H1 (cell line): ENCODE measurements around the gene PCDHGA3. TPM values are rescaled to one million over a fixed set of nuclear protein-coding genes. Genes with fewer than 3 reads are reported as not detected.
A peak's percentile ranks its signal among the peaks of the same experiment; 100 is the strongest.

Experiments
- CTCF ChIA-PET: fragments of 300-600 bp; sonication (Branson Sonifier 250); formaldehyde crosslinking; loops from one replicate; lab custom pipeline; 2021; ENCODE audit not compliant: partially characterized antibody; lab: Charles Lee
- POLR2A ChIA-PET: fragments of 300-600 bp; sonication (Branson Sonifier 250); formaldehyde crosslinking; loops from one replicate; lab custom pipeline; 2021; ENCODE audit warnings: inconsistent platforms; ENCODE audit not compliant: partially characterized antibody; lab: Charles Lee
- DNase-seq, 2 experiments: peaks; one replicate each; pipeline versions ENCODE4 v3.0.0 to v3.0.0-alpha.2; 2010 to 2022; ENCODE audit warnings: low spot score in 2 of 2, low read depth in 1 of 2, mixed read lengths in 1 of 2
- FAIRE-seq: peaks from 2 replicates; lab custom pipeline; 2011; peaks lifted over from hg19 to GRCh38; lab: Jason Lieb, UNC
- H2AFZ ChIP-seq: 2 replicates; pipeline ENCODE4 v1.8.1; 2012; ENCODE audit warnings: low read length, inconsistent platforms
- H2AK5ac ChIP-seq: 2 replicates; pipeline ENCODE4 v1.6.1; 2013; ENCODE audit warnings: low read depth, low read length
- H2BK120ac ChIP-seq: replicated peaks from 2 replicates; pipeline ENCODE3; 2013; ENCODE audit warnings: low read depth, low read length, inconsistent platforms
- H2BK12ac ChIP-seq: 2 replicates; pipeline ENCODE4 v1.6.1; 2013; ENCODE audit warnings: low read depth, low read length
- H2BK15ac ChIP-seq: 2 replicates; pipeline ENCODE4 v1.6.1; 2013; ENCODE audit warnings: low read length
- H2BK20ac ChIP-seq: 2 replicates; pipeline ENCODE4 v1.6.1; 2013; ENCODE audit warnings: low read length
- H2BK5ac ChIP-seq: 2 replicates; pipeline ENCODE4 v1.6.1; 2013; ENCODE audit warnings: low read depth, low read length
- H3K14ac ChIP-seq: 2 replicates; pipeline ENCODE4 v1.6.1; 2013; ENCODE audit warnings: inconsistent platforms; ENCODE audit not compliant: insufficient read length
- H3K18ac ChIP-seq: 2 replicates; pipeline ENCODE4 v1.6.1; 2013; ENCODE audit warnings: low read length; ENCODE audit errors: extremely low read depth
- H3K23ac ChIP-seq: 2 replicates; pipeline ENCODE4 v1.6.1; 2013; ENCODE audit warnings: inconsistent platforms; ENCODE audit not compliant: insufficient read length
- H3K23me2 ChIP-seq: 2 replicates; pipeline ENCODE4 v1.6.1; 2013; ENCODE audit warnings: low read depth, low read length
- H3K27ac ChIP-seq: 2 replicates; pipeline ENCODE4 v1.6.1; 2011; ENCODE audit warnings: low read depth, low read length, inconsistent platforms
- H3K27me3 ChIP-seq, 4 experiments: replicated peaks in 1 of 4; 1 replicate in 1 of 4; 2 replicates in 3 of 4; pipeline versions ENCODE4 v1.6.1 to v1.8.1; 2011 to 2013; ENCODE audit warnings: low read length in 3 of 4, mild to moderate bottlenecking in 3 of 4, inconsistent platforms in 2 of 4, mixed read lengths in 2 of 4, moderate library complexity in 1 of 4; ENCODE audit not compliant: control insufficient read depth in 3 of 4, insufficient read depth in 3 of 4; ENCODE audit errors: extremely low read depth in 1 of 4
- H3K36me3 ChIP-seq, 4 experiments: 2 replicates each; pipeline versions ENCODE4 v1.6.1 to v1.8.1; 2011 to 2013; ENCODE audit warnings: mild to moderate bottlenecking in 4 of 4, low read length in 3 of 4, moderate library complexity in 2 of 4, control low read depth in 1 of 4, inconsistent platforms in 1 of 4; ENCODE audit not compliant: insufficient read depth in 4 of 4, control insufficient read depth in 2 of 4
- H3K4ac ChIP-seq: replicated peaks from 2 replicates; pipeline ENCODE3; 2013; ENCODE audit warnings: low read length, low read depth, mixed read lengths, inconsistent platforms; ENCODE audit not compliant: insufficient read length
- H3K4me1 ChIP-seq, 4 experiments: replicated peaks in 1 of 4; 1 replicate in 1 of 4; 2 replicates in 3 of 4; pipeline versions ENCODE4 v1.6.1 to v1.8.1; 2011 to 2013; ENCODE audit warnings: low read length in 3 of 4, inconsistent platforms in 2 of 4, mixed read lengths in 1 of 4; ENCODE audit not compliant: insufficient read depth in 4 of 4, control insufficient read depth in 3 of 4
- H3K4me2 ChIP-seq, 2 experiments: 2 replicates each; pipeline versions ENCODE4 v1.6.1 to v1.8.1; 2011 to 2013; ENCODE audit warnings: low read depth in 2 of 2, low read length in 2 of 2, control low read depth in 1 of 2, inconsistent platforms in 1 of 2, mild to moderate bottlenecking in 1 of 2; ENCODE audit not compliant: insufficient read depth in 1 of 2
- H3K4me3 ChIP-seq, 4 experiments: fragments of 200-600, 300-600 bp in 1 of 4; sonication (generic), shearing (Covaris generic), sonication (Bioruptor Twin) in 1 of 4; 2 replicates each; pipeline versions ENCODE4 v1.5.1 to v1.8.1; 2011 to 2016; ENCODE audit warnings: low read length in 4 of 4, low read depth in 3 of 4, control low read depth in 2 of 4, inconsistent platforms in 2 of 4, mild to moderate bottlenecking in 2 of 4, mixed read lengths in 1 of 4, moderate library complexity in 1 of 4; ENCODE audit not compliant: insufficient read depth in 2 of 4; ENCODE audit errors: extremely low read depth in 1 of 4
- H3K56ac ChIP-seq: replicated peaks from 2 replicates; pipeline ENCODE3; 2013; ENCODE audit warnings: low read depth, mild to moderate bottlenecking, mixed read lengths, low read length, inconsistent platforms; ENCODE audit not compliant: insufficient read length
- H3K79me1 ChIP-seq: 2 replicates; pipeline ENCODE4 v1.6.1; 2013; ENCODE audit warnings: low read depth, low read length, control low read depth
- H3K79me2 ChIP-seq, 2 experiments: 2 replicates each; pipeline versions ENCODE4 v1.6.1 to v1.8.1; 2012 to 2013; ENCODE audit warnings: low read length in 2 of 2, mild to moderate bottlenecking in 2 of 2, inconsistent platforms in 1 of 2; ENCODE audit not compliant: insufficient read depth in 2 of 2, control insufficient read depth in 1 of 2
- H3K9ac ChIP-seq, 4 experiments: replicated peaks in 1 of 4; 1 replicate in 1 of 4; 2 replicates in 3 of 4; pipeline versions ENCODE4 v1.6.1 to v1.8.1; 2011 to 2013; ENCODE audit warnings: low read depth in 3 of 4, low read length in 3 of 4, control low read depth in 2 of 4, mild to moderate bottlenecking in 2 of 4, moderate library complexity in 2 of 4, inconsistent platforms in 1 of 4; ENCODE audit errors: extremely low read depth in 1 of 4
- H3K9me3 ChIP-seq, 2 experiments: 2 replicates each; pipeline versions ENCODE4 v1.6.1 to v1.8.1; 2012 to 2013; ENCODE audit warnings: mild to moderate bottlenecking in 2 of 2, moderate library complexity in 2 of 2, control low read depth in 1 of 2, inconsistent platforms in 1 of 2, low read depth in 1 of 2, low read length in 1 of 2, mixed read lengths in 1 of 2; ENCODE audit not compliant: insufficient read depth in 2 of 2
- H4K20me1 ChIP-seq, 2 experiments: replicated peaks in 1 of 2; 2 replicates each; pipeline versions ENCODE3 to v1.8.1; 2011 to 2013; ENCODE audit warnings: inconsistent platforms in 2 of 2, low read length in 2 of 2, mild to moderate bottlenecking in 1 of 2; ENCODE audit not compliant: insufficient read depth in 2 of 2, control insufficient read depth in 1 of 2
- H4K5ac ChIP-seq: 2 replicates; pipeline ENCODE4 v1.6.1; 2013; ENCODE audit warnings: low read length, low read depth, mixed read lengths, inconsistent platforms; ENCODE audit not compliant: insufficient read length
- H4K8ac ChIP-seq: 2 replicates; pipeline ENCODE4 v1.8.0; 2013; ENCODE audit warnings: mild to moderate bottlenecking, moderate library complexity, low read length, inconsistent platforms; ENCODE audit not compliant: insufficient read depth; ENCODE audit errors: extremely low read depth
- H4K91ac ChIP-seq: replicated peaks from 2 replicates; pipeline ENCODE3; 2013; ENCODE audit warnings: low read length, mixed read lengths, inconsistent platforms; ENCODE audit not compliant: insufficient read length
- RAD21 ChIP-seq, 2 experiments: IDR thresholded peaks in 1 of 2; conservative IDR thresholded peaks in 1 of 2; 2 replicates each; pipeline ENCODE4 v1.6.1; 2011; ENCODE audit warnings: low read depth in 2 of 2, low read length in 2 of 2, improper control_type of control experiment in 1 of 2, inconsistent platforms in 1 of 2, mild to moderate bottlenecking in 1 of 2, moderate library complexity in 1 of 2
- SAP30 ChIP-seq: fragments of 300-600 bp; sonication (generic); IDR thresholded peaks from 2 replicates; pipeline ENCODE4 v1.7.1; 2012; ENCODE audit warnings: low read length, moderate library complexity, mild to moderate bottlenecking, inconsistent platforms; ENCODE audit not compliant: insufficient read depth, insufficient replicate concordance
- WGBS, 2 experiments: shearing (Covaris generic) in 1 of 2; methylation state at CpG; one replicate each; pipeline versions ENCODE4 v1.1.6 to v1.1.7; 2013 to 2015; ENCODE audit warnings: low lambda C conversion rate in 2 of 2, mixed read lengths in 2 of 2, inconsistent platforms in 1 of 2, low coverage in 1 of 2, missing lambda C conversion rate in 1 of 2; ENCODE audit not compliant: insufficient replicate concordance in 2 of 2, insufficient coverage in 1 of 2, insufficient read length in 1 of 2; ENCODE audit errors: extremely low coverage in 1 of 2, missing lambda C conversion rate in 1 of 2; 5-methylcytosine and 5-hydroxymethylcytosine counted together
- polyA plus RNA-seq, 7 experiments: library from polyadenylated mRNA; depleted of rRNA in 3 of 7; stranded (reverse) in 5 of 7; unstranded in 2 of 7; fragments of >200 nt in 5 of 7; fragments of 200-250 nt in 2 of 7; gene quantifications; 1 replicate in 5 of 7; 2 replicates in 1 of 7; 4 replicates in 1 of 7; pipeline versions ENCODE4 v1.2.1 to v1.2.3, GENCODE V29; 2011 to 2013; ENCODE audit warnings: missing spikeins in 2 of 7, mixed read lengths in 2 of 7
- total RNA-seq: library from RNA; stranded (reverse); fragmentation: NEBNext Ultra II Directional; extraction: Animal tissue kit (Norgen Biotek cat#: 25700); gene quantifications from 2 replicates; pipeline ENCODE4 v1.2.1, GENCODE V29; 2021

Gene PCDHGA3
- total and polyA plus RNA-seq, 2 of the 8 experiments (the other 6 are each of a cell fraction or from before 2014, with no cell fraction given) = 0.15 to 0.39 TPM

DNA sequence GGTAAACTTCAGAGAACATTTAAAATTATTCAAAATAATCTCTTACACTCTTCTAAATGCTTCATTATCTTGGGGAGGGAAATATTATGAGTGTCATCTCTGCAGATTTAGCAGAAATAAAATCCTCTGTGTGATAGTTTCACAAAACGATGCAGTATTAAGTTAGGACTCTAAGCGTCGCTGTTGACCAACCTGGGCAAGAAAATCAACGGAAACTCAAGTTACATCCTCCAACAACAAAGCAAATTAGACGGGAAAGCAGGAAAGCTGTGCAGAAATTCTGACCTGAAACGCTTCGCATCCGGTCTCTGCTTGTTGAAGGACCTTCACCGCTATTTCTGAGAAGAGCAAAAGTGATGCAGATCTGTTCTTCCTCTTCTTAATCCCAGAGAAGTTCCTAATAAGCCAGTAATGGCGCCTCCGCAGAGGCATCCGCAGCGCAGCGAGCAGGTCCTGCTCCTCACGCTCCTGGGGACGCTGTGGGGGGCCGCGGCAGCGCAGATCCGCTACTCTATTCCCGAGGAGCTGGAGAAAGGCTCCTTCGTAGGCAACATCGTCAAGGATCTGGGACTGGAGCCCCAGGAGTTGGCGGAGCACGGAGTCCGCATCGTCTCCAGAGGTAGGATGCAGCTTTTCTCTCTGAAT, 30.2 kb downstream of the PCDHGA3 start, which contains the start of gene PCDHGA6:
TSS of gene PCDHGA6 (plus strand) at position 219 of the 645 bp plus-strand sequence. CDS start at position 412, 193 bp downstream.
- H4K8ac ChIP-seq = no peak within 1 kb of the TSS
- no peak within 1 kb of the TSS for H2BK20ac ChIP-seq
- H3K18ac ChIP-seq = no peak within 1 kb of the TSS
- H3K23me2 ChIP-seq = no peaks in the 10 kb centered on the region
- WGBS, 2 experiments = 96% methylated on average over 27 of the region's 27 CpGs; no CpG with 5 or more reads in 1 of the 2 experiments
- H4K91ac ChIP-seq = no peak within 1 kb of the TSS
- peaks cover 36 to 51% of the 10 kb centered on the region in 2 experiments; a peak in 3 of 4 replicates for H3K9me3 ChIP-seq
- no peak within 1 kb of the TSS for H3K9ac ChIP-seq
- H4K20me1 ChIP-seq = no peaks in the 10 kb centered on the region
- H3K4ac ChIP-seq = no peak within 1 kb of the TSS
- H4K5ac ChIP-seq = no peak within 1 kb of the TSS
- FAIRE-seq = no peak
- H3K56ac ChIP-seq = no peak within 1 kb of the TSS
- H3K14ac ChIP-seq = no peak within 1 kb of the TSS
- POLR2A ChIA-PET = interaction anchor here (1.3 kb wide), 1 partner anchor 17 kb away, joined by 3 read pairs; no protein-coding TSS in a partner anchor
- peaks cover 0 to 3% (median 0%) of the 10 kb centered on the region in 4 experiments; a peak in 2 of 8 replicates for H3K36me3 ChIP-seq
- no peaks in the 10 kb centered on the region for H3K79me1 ChIP-seq
- H2BK15ac ChIP-seq = no peak within 1 kb of the TSS
- no peak within 1 kb of the TSS for H2AFZ ChIP-seq
- H3K23ac ChIP-seq = no peak within 1 kb of the TSS
- no peaks in the 10 kb centered on the region for H3K79me2 ChIP-seq
- no peak for DNase-seq
- 0 out of 4 replicates have a peak, but pooled peaks of 1 of the 2 experiments have one; percentile 9 for TF ChIP-seq RAD21 (IDR thresholded peaks at IDR 0.05 in 1 of 2, conservative IDR thresholded peaks at IDR 0.05 in 1 of 2; ENCODE audit: low read depth in 2 of 2, low read length in 2 of 2)
- TF ChIP-seq SAP30 = no peak
- TF ChIP-seq, all 59 proteins: peak for 1
- Histone ChIP-seq H2AK5ac (no peak within 1 kb of the TSS), H3K4me2 (no peak within 1 kb of the TSS), H2BK12ac (no peak within 1 kb of the TSS), H3K27me3 (no peaks in the 10 kb centered on the region), H2BK120ac (no peak within 1 kb of the TSS), H3K4me3 (no peak within 1 kb of the TSS), H2BK5ac (no peak within 1 kb of the TSS), H3K4me1 (no peaks in the 10 kb centered on the region), H3K27ac (no peak within 1 kb of the TSS)
- CTCF ChIA-PET = interaction anchor here (0.8 to 2.9 kb wide), 14 partner anchors 9 to 184 kb away, joined by 3 to 11 read pairs (median 4); partner anchors contain the start of genes PCDHGA10, PCDHGA5, PCDHGB2 and PCDHGB4
